ENCODE results near the gene ABCF1. TPM values are rescaled to one million over a fixed set of nuclear protein-coding genes. Genes with fewer than 3 reads are reported as not detected.

The ABCF1 gene
- total RNA-seq, 1 experiment from 2014 or later: 94.9 TPM

- Histone ChIP-seq H3K4me1 (ENCODE audit: control insufficient read depth, insufficient read depth, low read length) (no peaks in the 10 kb centered on the region), H3K36me3 (ENCODE audit: control insufficient read depth, insufficient read depth, low read length) (peaks cover 1% of the 10 kb centered on the region; the same call in 1 of the 2 replicates), H3K4me3 (ENCODE audit: low read depth in 2 of 2, low read length in 2 of 2) (no peak overlapping the region), H3K9me3 (ENCODE audit: control insufficient read depth, insufficient read depth, low read depth, low read length) (no peaks in the 10 kb centered on the region), H3K27me3 (ENCODE audit: control insufficient read depth, insufficient read depth, low read length) (no peaks in the 10 kb centered on the region), H3K27ac (ENCODE audit: low read length) (no peak overlapping the region)
- POLR2A ChIA-PET: no interaction called here
- DNase-seq (ENCODE audit: low read depth, low spot score): no peak
- intact Hi-C loops (cut with micrococcal nuclease; ENCODE audit: unreplicated experiment): no loop called here
- BruUV-seq (replicated peaks): no TSS peak
- no peak for TF ChIP-seq REST (IDR thresholded peaks at IDR 0.05; ENCODE audit: insufficient read depth in 1 of 2, low read depth in 2 of 2, low read length in 1 of 2)
- TF ChIP-seq CTCF (IDR thresholded peaks at IDR 0.05): no peak
- no peak for TF ChIP-seq TCF7L2 (IDR thresholded peaks at IDR 0.05; ENCODE audit: low read depth, low read length)
- no peak for TF ChIP-seq POLR2AphosphoS5 (IDR thresholded peaks at IDR 0.05; ENCODE audit: low read depth, low read length)
- no peak for TF ChIP-seq SIN3A (IDR thresholded peaks at IDR 0.05; ENCODE audit: borderline replicate concordance, insufficient read depth, low read depth, low read length)
- in situ Hi-C loops (cut with HindIII; ENCODE audit: low pct_unique_long_range_greater_than_20kb, low sequenced_read_pairs): no loop called here
- CTCF ChIA-PET: no interaction called here
- ATAC-seq: no peak
These were observed 23.8 kb upstream of the ABCF1 start for GRCh38 chr6:30547454-30547853.

GRCh38 chr6:30548375-30548774 lies 22.9 kb upstream of the ABCF1 start:
- in situ Hi-C loops (cut with HindIII; ENCODE audit: low pct_unique_long_range_greater_than_20kb, low sequenced_read_pairs): no loop called here
- TF ChIP-seq CTCF (IDR thresholded peaks at IDR 0.05) (no peak), POLR2AphosphoS5 (IDR thresholded peaks at IDR 0.05; ENCODE audit: low read depth, low read length) (no peak), SIN3A (IDR thresholded peaks at IDR 0.05; ENCODE audit: borderline replicate concordance, insufficient read depth, low read depth, low read length) (no peak), TCF7L2 (IDR thresholded peaks at IDR 0.05; ENCODE audit: low read depth, low read length) (no peak), REST (IDR thresholded peaks at IDR 0.05; ENCODE audit: insufficient read depth in 1 of 2, low read depth in 2 of 2, low read length in 1 of 2) (no peak)
- H3K4me1 ChIP-seq (ENCODE audit: control insufficient read depth, insufficient read depth, low read length): no peaks in the 10 kb centered on the region
- no peak overlapping the region for H3K27ac ChIP-seq (ENCODE audit: low read length)
- no TSS peak for BruUV-seq (replicated peaks)
- POLR2A ChIA-PET: no interaction called here
- intact Hi-C loops (cut with micrococcal nuclease; ENCODE audit: unreplicated experiment): no loop called here
- H3K9me3 ChIP-seq (ENCODE audit: control insufficient read depth, insufficient read depth, low read depth, low read length): no peaks in the 10 kb centered on the region
- DNase-seq (ENCODE audit: low read depth, low spot score) (no peak), ATAC-seq (no peak)
- CTCF ChIA-PET: no interaction called here
- H3K36me3 ChIP-seq (ENCODE audit: control insufficient read depth, insufficient read depth, low read length): peaks cover 2% of the 10 kb centered on the region; the same call in 1 of the 2 replicates
- no peaks in the 10 kb centered on the region for H3K27me3 ChIP-seq (ENCODE audit: control insufficient read depth, insufficient read depth, low read length)
- H3K4me3 ChIP-seq (ENCODE audit: low read depth in 2 of 2, low read length in 2 of 2): no peak overlapping the region
